Esophagus muscularis mucosa (tissue), 4 donors: Measurements from ENCODE around the gene ZBTB3. TPM values are rescaled to one million over a fixed set of nuclear protein-coding genes. Genes with fewer than 3 reads are reported as not detected.
A peak's percentile ranks its signal among the peaks of the same experiment; 100 is the strongest.
"Not testable (repeated sequence)": the region's sequence is repeated elsewhere in the genome, so short reads cannot be mapped to it uniquely, and the experiment has no call there.

ENCODE experiments used
- DNase-seq: peaks from one replicate; pipeline ENCODE4 v3.0.0-alpha.2; 2017; ENCODE audit errors: extremely low spot score
- H3K27ac ChIP-seq, 4 donors: fragments of 200-600 bp; sonication (generic); replicated peaks in 1 of 4; 1 replicate in 3 of 4; 2 replicates in 1 of 4; pipeline ENCODE4 v1.5.1; 2016 to 2019; ENCODE audit warnings: mild to moderate bottlenecking in 1 of 4
- H3K27me3 ChIP-seq, 4 donors: fragments of 200-600 bp; sonication (generic); one replicate each; pipeline versions ENCODE4 v1.5.1 to v1.6.0; 2016 to 2019
- H3K36me3 ChIP-seq, 4 donors: fragments of 200-600 bp; sonication (generic); one replicate each; pipeline ENCODE4 v1.5.1; 2016 to 2019
- H3K4me1 ChIP-seq, 4 donors: fragments of 200-600 bp; sonication (generic); one replicate each; pipeline ENCODE4 v1.5.1; 2016 to 2019
- H3K4me3 ChIP-seq, 4 donors: fragments of 200-600 bp; sonication (generic); 1 replicate in 2 of 4; 2 replicates in 2 of 4; pipeline ENCODE4 v1.5.1; 2016 to 2019; ENCODE audit warnings: mild to moderate bottlenecking in 4 of 4, moderate library complexity in 1 of 4
- H3K9me3 ChIP-seq, 4 donors: fragments of 200-600 bp; sonication (generic); 1 replicate in 3 of 4; 2 replicates in 1 of 4; pipeline ENCODE4 v1.5.1; 2016 to 2019
- EP300 ChIP-seq: sonication (generic); formaldehyde crosslinking; IDR thresholded peaks from one replicate; pipeline ENCODE4 v1.6.1; 2017; ENCODE audit warnings: antibody characterized with exemption
- POLR2A ChIP-seq: fragments of 450-650 bp; IDR thresholded peaks from one replicate; pipeline ENCODE4 v1.6.1; 2017; ENCODE audit warnings: antibody characterized with exemption, moderate library complexity, mild to moderate bottlenecking, low read depth
- POLR2AphosphoS5 ChIP-seq, 2 donors: sonication (generic); formaldehyde crosslinking; IDR thresholded peaks; one replicate each; pipeline ENCODE4 v1.6.1; 2017; ENCODE audit warnings: antibody characterized with exemption in 2 of 2
- WGBS: methylation state at CpG from one replicate; pipeline ENCODE4 v1.1.5; 2018; 5-methylcytosine and 5-hydroxymethylcytosine counted together
- intact Hi-C: fragments of 100-400 bp; cut with DNase I; formaldehyde crosslinking; loops from one replicate; pipeline ENCODE4 v1.15.1; 2023
- total RNA-seq, 4 donors: library from RNA; depleted of rRNA; stranded (reverse); fragments of >200 nt; gene quantifications; one replicate each; pipeline versions ENCODE4 v1.1.0 to v1.2.1, GENCODE V29; 2016
- TF ChIP-seq, protein P1 (sequence below), 3 experiments: fragments of 200-600 bp in 2 of 3; fragments of 450-650 bp in 1 of 3; sonication (generic) in 2 of 3; IDR thresholded peaks; one replicate each; pipeline ENCODE4 v1.5.1; 2017 to 2019; ENCODE audit warnings: antibody characterized with exemption in 3 of 3, mild to moderate bottlenecking in 2 of 3, moderate library complexity in 1 of 3

ZBTB3 gene
- total RNA-seq, 4 donors from 2014 or later = 6.2 to 12.3 (median 9.1) TPM

- peaks cover 18 to 36% (median 28%) of the 10 kb centered on the region in 4 donors for H3K4me1 ChIP-seq
- intact Hi-C loops = no loop called here
- TF ChIP-seq POLR2AphosphoS5 (IDR thresholded peaks at IDR 0.05) (peak; percentile 57 to 80), POLR2A (peak; percentile 15)
- TF ChIP-seq, protein P1, sequence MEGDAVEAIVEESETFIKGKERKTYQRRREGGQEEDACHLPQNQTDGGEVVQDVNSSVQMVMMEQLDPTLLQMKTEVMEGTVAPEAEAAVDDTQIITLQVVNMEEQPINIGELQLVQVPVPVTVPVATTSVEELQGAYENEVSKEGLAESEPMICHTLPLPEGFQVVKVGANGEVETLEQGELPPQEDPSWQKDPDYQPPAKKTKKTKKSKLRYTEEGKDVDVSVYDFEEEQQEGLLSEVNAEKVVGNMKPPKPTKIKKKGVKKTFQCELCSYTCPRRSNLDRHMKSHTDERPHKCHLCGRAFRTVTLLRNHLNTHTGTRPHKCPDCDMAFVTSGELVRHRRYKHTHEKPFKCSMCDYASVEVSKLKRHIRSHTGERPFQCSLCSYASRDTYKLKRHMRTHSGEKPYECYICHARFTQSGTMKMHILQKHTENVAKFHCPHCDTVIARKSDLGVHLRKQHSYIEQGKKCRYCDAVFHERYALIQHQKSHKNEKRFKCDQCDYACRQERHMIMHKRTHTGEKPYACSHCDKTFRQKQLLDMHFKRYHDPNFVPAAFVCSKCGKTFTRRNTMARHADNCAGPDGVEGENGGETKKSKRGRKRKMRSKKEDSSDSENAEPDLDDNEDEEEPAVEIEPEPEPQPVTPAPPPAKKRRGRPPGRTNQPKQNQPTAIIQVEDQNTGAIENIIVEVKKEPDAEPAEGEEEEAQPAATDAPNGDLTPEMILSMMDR (IDR thresholded peaks at IDR 0.05) = no peak
- H3K9me3 ChIP-seq = no peaks in the 10 kb centered on the region
- DNase-seq = peak; percentile 99
- no peaks in the 10 kb centered on the region for H3K27me3 ChIP-seq
- 3% methylated on average over 25 of the region's 60 CpGs for WGBS
- H3K27ac ChIP-seq = peak within 1 kb of the TSS; percentile 92 to 96 (median 96)
- H3K4me3 ChIP-seq = peak within 1 kb of the TSS; percentile 70 to 79 (median 74)
- H3K36me3 ChIP-seq = peaks cover 7 to 33% (median 29%) of the 10 kb centered on the region in 4 donors
These were observed 17.4 kb upstream of the ZBTB3 start, which contains the start of gene TAF6L for GRCh38 chr11:62771144-62772021. Gene TAF6L, plus strand, starts transcription at chr11:62771396. Its CDS starts 4,388 bp downstream, at chr11:62775784.

DNA sequence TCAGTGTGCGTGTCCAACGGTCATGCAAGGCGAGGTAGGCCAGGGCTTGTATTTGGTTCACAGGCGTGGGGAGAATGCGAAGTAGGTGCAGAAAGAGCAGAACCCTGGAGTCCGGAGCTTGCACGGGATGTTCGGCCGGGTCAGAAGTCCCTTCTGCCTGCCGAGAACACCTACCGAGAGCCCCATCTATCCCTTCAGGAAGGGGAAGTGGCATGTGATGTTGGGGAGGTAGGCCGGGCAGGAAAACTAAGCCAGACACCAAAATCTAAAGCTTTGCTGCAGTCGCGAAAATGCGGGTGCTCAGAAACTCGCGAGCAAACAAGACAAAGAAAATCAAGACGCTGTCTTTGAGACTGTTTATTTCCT is 16.8 kb upstream of the ZBTB3 start:
- no peaks in the 10 kb centered on the region for H3K27me3 ChIP-seq
- peaks cover 18 to 36% (median 28%) of the 10 kb centered on the region in 4 donors for H3K4me1 ChIP-seq
- peak overlapping the region; percentile 92 to 96 (median 96) for H3K27ac ChIP-seq
- peaks cover 7 to 33% (median 29%) of the 10 kb centered on the region in 4 donors for H3K36me3 ChIP-seq
- peak overlapping the region; percentile 70 to 79 (median 74) for H3K4me3 ChIP-seq
- intact Hi-C loops = no loop called here
- no peak for DNase-seq
- 0% methylated on average over 18 of the region's 18 CpGs for WGBS
- H3K9me3 ChIP-seq = no peaks in the 10 kb centered on the region
- TF ChIP-seq, protein P1 (IDR thresholded peaks at IDR 0.05) = no peak
- no peak for TF ChIP-seq POLR2A
- no peak for TF ChIP-seq POLR2AphosphoS5 (IDR thresholded peaks at IDR 0.05)
- no peak for TF ChIP-seq EP300

DNA sequence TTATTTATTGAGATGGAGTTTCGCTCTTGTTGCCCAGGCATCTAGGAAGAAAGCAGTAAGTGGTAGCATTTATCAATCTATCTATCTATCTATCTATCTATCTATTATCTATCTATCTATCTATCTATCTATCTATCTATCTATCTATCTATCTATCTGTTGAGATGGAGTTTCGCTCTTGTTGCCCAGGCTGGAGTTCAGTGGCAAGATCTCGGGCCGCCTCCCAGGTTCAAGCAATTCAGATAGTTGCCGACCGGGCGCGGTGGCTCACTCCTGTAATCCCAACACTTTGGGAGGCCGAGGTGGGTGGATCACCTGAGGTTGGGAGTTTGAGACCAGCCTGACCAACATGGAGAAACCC is 6.9 kb upstream of the ZBTB3 start:
- H3K4me3 ChIP-seq = peak overlapping the region; percentile 73 to 91 (median 83)
- H3K27ac ChIP-seq = peak overlapping the region; percentile 79 to 91 (median 86)
- intact Hi-C loops = not testable (repeated sequence)

GRCh38 chr11:62757846-62758788 is 4.2 kb upstream of the ZBTB3 start:
- no peak overlapping the region for H3K27ac ChIP-seq
- 59% methylated on average over 9 of the region's 9 CpGs for WGBS
- H3K36me3 ChIP-seq = peaks cover 0 to 6% (median under 1%) of the 10 kb centered on the region in 4 donors
- H3K4me1 ChIP-seq = peaks cover 22 to 31% (median 27%) of the 10 kb centered on the region in 4 donors
- no peak for DNase-seq
- H3K4me3 ChIP-seq = no peak overlapping the region
- intact Hi-C loops = no loop called here
- TF ChIP-seq EP300 = no peak
- no peaks in the 10 kb centered on the region for H3K27me3 ChIP-seq
- no peaks in the 10 kb centered on the region for H3K9me3 ChIP-seq

More for the DNA sequence above, 6.9 kb upstream of the ZBTB3 start:
- DNase-seq, H3K9me3 ChIP-seq, H3K27me3 ChIP-seq: not testable (repeated sequence)
- peaks cover 13 to 32% (median 27%) of the 10 kb centered on the region in 4 donors for H3K4me1 ChIP-seq
- 41% methylated on average over 9 of the region's 9 CpGs for WGBS
- H3K36me3 ChIP-seq = peaks cover 7 to 32% (median 11%) of the 10 kb centered on the region in 4 donors

DNA sequence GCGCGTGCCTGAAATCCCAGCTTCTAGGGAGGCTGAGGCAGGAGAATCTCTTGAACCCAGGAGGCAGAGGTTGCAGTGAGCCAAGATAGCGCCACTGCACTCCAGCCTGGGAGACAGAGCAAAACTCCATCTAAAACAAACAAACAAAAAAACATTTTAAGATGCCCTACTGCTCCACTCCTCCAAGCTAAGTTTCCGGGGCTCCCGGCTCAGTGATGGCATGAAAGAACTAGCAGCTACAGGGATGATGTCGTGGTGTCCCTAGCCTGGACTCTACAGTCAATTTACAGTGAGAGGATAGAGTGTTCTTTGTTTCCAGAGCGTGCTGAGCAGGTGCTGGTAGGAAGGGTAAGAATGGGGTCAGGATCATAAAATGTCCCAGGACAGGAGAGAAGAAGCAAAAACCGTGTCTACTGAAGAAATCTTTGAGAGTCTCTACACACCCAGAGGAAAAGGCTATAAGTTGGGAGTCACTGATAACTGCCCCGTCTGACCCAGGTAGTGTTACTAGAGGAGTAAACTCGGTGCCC is 1.2 kb upstream of the ZBTB3 start:
- H3K27me3 ChIP-seq = no peaks in the 10 kb centered on the region
- intact Hi-C loops = no loop called here
- no peak overlapping the region for H3K27ac ChIP-seq
- 87% methylated on average over 10 of the region's 10 CpGs for WGBS
- H3K36me3 ChIP-seq = peaks cover 10 to 18% (median 15%) of the 10 kb centered on the region in 4 donors
- no peak for TF ChIP-seq POLR2AphosphoS5 (IDR thresholded peaks at IDR 0.05)
- no peak for TF ChIP-seq EP300
- TF ChIP-seq, protein P1 (IDR thresholded peaks at IDR 0.05) = no peak
- no peak for TF ChIP-seq POLR2A
- no peak for DNase-seq
- H3K4me1 ChIP-seq = peaks cover 17 to 43% (median 37%) of the 10 kb centered on the region in 4 donors
- H3K4me3 ChIP-seq = no peak overlapping the region
- no peaks in the 10 kb centered on the region for H3K9me3 ChIP-seq
